Astrocyte of the cerebellum (primary cell): ENCODE measurements around the gene TENM3.

ENCODE experiments used
- DNase-seq: peaks from one replicate; pipeline ENCODE4 v3.0.0-alpha.2; 2011; ENCODE audit warnings: low read depth
- H3K4me3 ChIP-seq: 2 replicates; pipeline ENCODE4 v1.5.1; 2011; ENCODE audit warnings: mild to moderate bottlenecking, low read depth, low read length, moderate library complexity
- in situ Hi-C: cut with HindIII; loops from 2 replicates; pipeline ENCODE4 v1.10.0; 2017; ENCODE audit warnings: low sequenced_read_pairs
- TF ChIP-seq, protein P1 (sequence below): IDR thresholded peaks from 2 replicates; pipeline ENCODE4 v1.5.1; 2012; ENCODE audit warnings: low read length, low read depth, moderate library complexity, mild to moderate bottlenecking; ENCODE audit errors: missing control alignments

Gene TENM3

DNA sequence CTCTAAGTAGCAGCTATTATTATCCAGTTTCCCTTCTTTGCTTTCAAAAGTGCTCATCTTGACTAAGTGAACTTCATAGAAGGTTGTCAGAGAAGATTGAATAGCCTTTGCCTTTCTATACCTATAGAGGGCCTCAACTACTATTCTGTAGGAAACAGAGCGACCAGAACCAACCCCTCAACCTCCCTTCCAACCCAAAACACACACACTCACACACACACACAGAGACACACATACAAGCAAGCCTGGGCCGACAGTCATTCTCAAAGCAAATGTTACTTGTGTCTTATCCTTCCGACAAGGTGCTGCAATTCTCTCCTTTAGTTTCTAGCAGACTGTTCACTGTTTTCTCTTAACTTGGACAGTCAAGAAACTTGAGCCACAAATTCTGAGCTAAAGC, 472.3 kb downstream of the TENM3 start:
- no peak overlapping the region for H3K4me3 ChIP-seq
- no peak for DNase-seq
- in situ Hi-C loops: no loop called here
- TF ChIP-seq, protein P1, sequence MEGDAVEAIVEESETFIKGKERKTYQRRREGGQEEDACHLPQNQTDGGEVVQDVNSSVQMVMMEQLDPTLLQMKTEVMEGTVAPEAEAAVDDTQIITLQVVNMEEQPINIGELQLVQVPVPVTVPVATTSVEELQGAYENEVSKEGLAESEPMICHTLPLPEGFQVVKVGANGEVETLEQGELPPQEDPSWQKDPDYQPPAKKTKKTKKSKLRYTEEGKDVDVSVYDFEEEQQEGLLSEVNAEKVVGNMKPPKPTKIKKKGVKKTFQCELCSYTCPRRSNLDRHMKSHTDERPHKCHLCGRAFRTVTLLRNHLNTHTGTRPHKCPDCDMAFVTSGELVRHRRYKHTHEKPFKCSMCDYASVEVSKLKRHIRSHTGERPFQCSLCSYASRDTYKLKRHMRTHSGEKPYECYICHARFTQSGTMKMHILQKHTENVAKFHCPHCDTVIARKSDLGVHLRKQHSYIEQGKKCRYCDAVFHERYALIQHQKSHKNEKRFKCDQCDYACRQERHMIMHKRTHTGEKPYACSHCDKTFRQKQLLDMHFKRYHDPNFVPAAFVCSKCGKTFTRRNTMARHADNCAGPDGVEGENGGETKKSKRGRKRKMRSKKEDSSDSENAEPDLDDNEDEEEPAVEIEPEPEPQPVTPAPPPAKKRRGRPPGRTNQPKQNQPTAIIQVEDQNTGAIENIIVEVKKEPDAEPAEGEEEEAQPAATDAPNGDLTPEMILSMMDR: no peak

DNA sequence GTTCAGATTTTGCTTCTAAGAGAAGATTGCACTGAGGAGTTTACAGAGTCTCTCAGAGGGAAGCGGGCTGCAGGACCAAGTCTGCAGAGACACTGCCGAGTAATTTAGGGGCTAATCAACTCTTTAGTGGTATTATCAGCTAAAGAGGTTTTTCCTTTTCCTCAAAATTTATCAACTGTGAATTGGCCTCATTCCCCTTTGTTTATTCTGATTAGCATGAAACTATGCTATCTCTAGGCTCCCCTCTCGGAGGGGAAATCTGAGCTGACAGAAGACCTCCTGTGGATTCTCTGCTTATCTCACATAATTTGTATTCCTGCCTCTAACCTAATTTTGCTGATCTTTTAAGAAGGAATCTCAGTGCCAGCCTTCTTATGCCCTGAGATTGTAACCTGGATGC, 473.0 kb downstream of the TENM3 start:
- in situ Hi-C loops: no loop called here

DNA sequence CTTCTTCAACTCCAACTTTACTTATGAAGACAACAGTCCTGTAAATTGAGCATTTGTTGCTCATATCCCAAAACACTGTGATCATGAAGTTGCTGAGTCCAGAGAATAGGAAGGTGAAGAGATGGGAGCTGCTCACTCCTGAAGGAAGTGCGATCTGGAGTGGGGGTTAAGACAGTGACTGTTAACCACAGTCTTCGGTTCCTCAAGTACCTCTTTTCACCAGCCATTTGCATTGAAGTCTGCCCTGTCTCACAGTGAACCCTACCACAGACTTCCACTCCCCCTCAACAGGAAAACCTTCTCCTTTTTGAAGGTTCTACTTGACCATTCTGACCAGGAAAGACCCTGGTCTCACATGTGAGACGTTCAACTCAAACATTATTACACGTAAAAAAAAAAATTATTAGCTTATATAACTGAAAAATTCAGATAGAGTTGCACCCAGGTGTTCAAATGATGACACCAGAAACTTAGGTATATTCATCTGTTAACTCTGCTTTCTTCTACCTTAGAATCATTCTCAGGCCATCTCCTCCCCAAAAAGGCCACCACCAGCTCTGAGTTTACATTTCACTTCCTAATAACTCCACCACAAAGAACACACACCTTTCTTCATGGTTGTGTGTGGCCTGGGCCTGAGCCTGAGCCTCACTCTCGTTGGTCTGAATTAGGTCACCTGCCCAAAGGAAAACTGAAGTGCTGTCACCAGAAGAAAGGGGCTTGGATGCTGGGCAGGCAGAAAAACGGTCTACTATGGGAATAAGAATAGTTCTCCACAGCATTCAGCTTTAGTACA, 474.8 kb downstream of the TENM3 start:
- no peak for DNase-seq
- TF ChIP-seq, protein P1: no peak
- in situ Hi-C loops: no loop called here
- no peak overlapping the region for H3K4me3 ChIP-seq

More for the DNA sequence above, 473.0 kb downstream of the TENM3 start:
- no peak for DNase-seq
- TF ChIP-seq, protein P1: no peak
- no peak overlapping the region for H3K4me3 ChIP-seq

DNA sequence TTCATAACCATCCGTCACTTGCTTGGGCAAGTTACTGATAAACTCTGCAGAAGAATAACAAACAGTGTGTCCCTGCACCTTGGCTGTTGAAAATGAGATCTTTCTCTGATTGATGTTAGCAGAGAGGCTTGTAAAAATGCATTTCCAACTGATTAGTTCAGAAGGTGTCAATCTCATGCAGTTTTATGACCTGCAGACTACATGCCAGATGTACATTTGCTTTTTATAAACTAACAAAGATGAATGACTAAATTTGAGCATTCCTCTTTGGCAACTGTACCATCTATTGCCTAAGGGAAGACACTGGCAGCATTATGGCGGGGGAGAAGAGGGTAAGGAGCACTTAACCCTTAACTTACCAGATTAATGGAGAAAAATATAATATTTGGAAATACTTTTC, 481.2 kb downstream of the TENM3 start:
- TF ChIP-seq, protein P1: no peak
- H3K4me3 ChIP-seq: no peak overlapping the region
- no peak for DNase-seq
- in situ Hi-C loops: no loop called here

DNA sequence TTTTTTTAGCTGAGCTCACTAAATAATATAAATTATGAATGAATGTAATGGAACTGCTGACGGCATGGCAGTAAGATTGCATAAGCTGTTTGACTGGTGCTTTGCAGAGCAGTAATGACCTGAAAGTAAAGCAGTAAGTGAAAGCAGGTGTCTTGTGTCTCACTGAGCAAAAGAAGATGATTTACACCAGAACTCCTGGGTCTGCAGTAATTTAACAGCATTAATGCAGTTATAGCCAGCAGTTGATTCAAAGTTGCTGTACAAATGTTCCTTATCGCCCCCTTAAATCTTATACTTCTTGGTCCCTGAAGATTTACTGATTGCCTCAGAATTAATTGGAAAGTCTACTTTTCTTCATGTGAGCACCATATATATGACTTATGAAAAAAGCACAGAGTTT, 486.3 kb downstream of the TENM3 start:
- in situ Hi-C loops: no loop called here
- no peak for DNase-seq
- no peak overlapping the region for H3K4me3 ChIP-seq
- TF ChIP-seq, protein P1: no peak

DNA sequence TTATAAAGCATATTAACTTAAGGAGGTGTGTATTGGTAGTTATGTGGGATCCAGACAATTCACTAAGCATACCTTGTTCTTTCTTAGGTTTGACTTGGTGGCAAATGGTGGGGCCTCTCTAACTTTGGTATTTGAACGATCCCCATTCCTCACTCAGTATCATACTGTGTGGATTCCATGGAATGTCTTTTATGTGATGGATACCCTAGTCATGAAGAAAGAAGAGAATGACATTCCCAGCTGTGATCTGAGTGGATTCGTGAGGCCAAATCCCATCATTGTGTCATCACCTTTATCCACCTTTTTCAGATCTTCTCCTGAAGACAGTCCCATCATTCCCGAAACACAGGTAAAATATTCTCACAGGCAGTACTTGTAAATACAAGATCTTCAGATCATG, 487.6 kb downstream of the TENM3 start:
- in situ Hi-C loops: no loop called here
- no peak overlapping the region for H3K4me3 ChIP-seq
- TF ChIP-seq, protein P1: no peak
- no peak for DNase-seq

DNA sequence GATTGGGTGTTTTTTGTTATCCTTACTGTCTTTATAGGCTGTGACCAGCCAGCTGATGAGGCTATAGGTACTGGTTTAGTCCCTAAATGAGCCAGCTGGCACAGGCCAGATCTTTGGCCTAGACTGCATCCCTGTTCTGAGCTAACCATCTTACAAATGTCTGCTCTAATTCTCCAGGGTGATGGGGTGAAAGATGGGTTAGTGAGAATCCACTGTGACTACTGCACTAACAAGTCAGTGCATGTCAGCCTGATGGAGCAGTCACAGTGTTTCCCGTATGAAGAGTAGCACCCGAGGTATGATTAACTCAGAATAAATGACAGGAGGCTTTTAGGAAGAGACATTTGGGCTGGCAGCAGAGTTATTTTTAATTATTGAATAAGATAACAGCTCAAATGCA, 493.0 kb downstream of the TENM3 start:
- in situ Hi-C loops: no loop called here
- H3K4me3 ChIP-seq: no peak overlapping the region
- DNase-seq: no peak
- TF ChIP-seq, protein P1: no peak
